CD1c-positive myeloid dendritic cell (primary cell): ENCODE data around the gene TRPT1.

Experiments
- DNase-seq: peaks from one replicate; pipeline ENCODE4 v3.0.0-alpha.2; 2016; ENCODE audit errors: extremely low spot score

Gene TRPT1

GRCh38 chr11:64258946-64259532, 33.1 kb upstream of the TRPT1 start:
- DNase-seq: no peak

GRCh38 chr11:64258356-64258755, 32.4 kb upstream of the TRPT1 start:
- DNase-seq: no peak

- DNase-seq: no peak
These were observed 30.3 kb upstream of the TRPT1 start for GRCh38 chr11:64256300-64256699.

GRCh38 chr11:64255135-64256128, 29.4 kb upstream of the TRPT1 start:
- no peak for DNase-seq

GRCh38 chr11:64254326-64254725, 28.3 kb upstream of the TRPT1 start:
- no peak for DNase-seq

- no peak for DNase-seq
These were observed 27.5 kb upstream of the TRPT1 start for GRCh38 chr11:64253481-64253880.

GRCh38 chr11:64253043-64253442, 27.1 kb upstream of the TRPT1 start:
- DNase-seq: no peak

- peak; percentile 36 for DNase-seq
These were observed 26.3 kb upstream of the TRPT1 start for GRCh38 chr11:64252003-64252872.

- no peak for DNase-seq
These were observed 25.7 kb upstream of the TRPT1 start for GRCh38 chr11:64251753-64252002.

GRCh38 chr11:64251016-64251752, 25.2 kb upstream of the TRPT1 start, which contains the start of gene PLCB3:
Gene PLCB3 (plus strand): TSS chr11:64251530. CDS start chr11:64251650, 120 bp downstream.
- DNase-seq: peak; percentile 88

GRCh38 chr11:64250415-64251015, 24.5 kb upstream of the TRPT1 start:
- DNase-seq: no peak

- DNase-seq: no peak
These were observed 23.8 kb upstream of the TRPT1 start for GRCh38 chr11:64249563-64250414.

- DNase-seq: no peak
These were observed 23.1 kb upstream of the TRPT1 start for GRCh38 chr11:64249038-64249437.

- no peak for DNase-seq
These were observed 22.6 kb upstream of the TRPT1 start for GRCh38 chr11:64248578-64248977.

GRCh38 chr11:64247729-64248531, 21.9 kb upstream of the TRPT1 start:
- DNase-seq: no peak

GRCh38 chr11:64246871-64247728, 21.1 kb upstream of the TRPT1 start, which contains the start of gene PPP1R14B:
Gene PPP1R14B (minus strand): TSS chr11:64246943. CDS start chr11:64246673, 270 bp downstream.
- DNase-seq: peak; percentile 91

- peak; percentile 27 for DNase-seq
These were observed 20.6 kb upstream of the TRPT1 start for GRCh38 chr11:64246621-64246870.

- peak; percentile 73 for DNase-seq
These were observed 20.0 kb upstream of the TRPT1 start for GRCh38 chr11:64245797-64246620.
